Measurements from ENCODE around the gene CCDC188. TPM values are rescaled to one million over a fixed set of nuclear protein-coding genes. Genes with fewer than 3 reads are reported as not detected.

The CCDC188 gene
- total RNA-seq, 1 experiment from 2014 or later: not detected

DNA sequence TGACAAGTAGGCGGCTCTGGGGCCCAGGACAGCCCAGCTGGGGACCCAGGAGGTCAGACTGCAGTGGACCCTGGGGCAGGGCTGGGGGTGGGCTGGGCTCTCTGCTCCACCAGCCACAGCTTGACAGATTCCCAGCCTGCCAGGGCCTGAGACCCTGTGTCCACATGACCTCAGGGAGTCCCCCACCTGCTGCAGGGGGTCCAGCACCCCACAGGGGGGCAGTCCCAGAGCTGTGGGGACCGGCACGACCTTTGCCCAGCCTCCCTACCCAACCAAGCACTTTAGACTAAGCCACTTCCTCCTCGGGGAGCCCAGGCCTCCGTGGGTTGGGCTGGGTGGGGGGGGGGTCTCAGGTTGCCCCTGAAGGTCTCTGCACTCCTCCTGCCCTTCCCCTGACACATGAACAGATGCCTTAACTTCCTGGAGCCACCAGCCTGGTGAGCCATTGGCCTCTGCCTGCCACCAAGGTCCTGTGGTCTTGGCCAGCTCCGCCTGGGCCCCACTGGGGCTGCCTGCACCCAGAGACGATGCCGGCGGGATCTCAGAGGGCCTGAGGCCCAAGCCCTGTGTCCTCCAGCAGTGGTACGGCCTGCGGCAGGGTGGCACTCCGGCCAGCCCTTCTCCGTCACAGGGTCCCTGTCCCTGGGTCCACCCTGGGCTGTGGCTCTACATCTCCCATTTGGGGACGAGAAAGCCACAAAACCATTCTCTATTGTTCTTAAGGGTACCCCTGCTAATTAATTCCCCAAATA, 3.4 kb downstream of the CCDC188 start:
- CTCF ChIA-PET: no interaction called here
- BruUV-seq (replicated peaks): no TSS peak
- intact Hi-C loops (cut with micrococcal nuclease): no loop called here

DNA sequence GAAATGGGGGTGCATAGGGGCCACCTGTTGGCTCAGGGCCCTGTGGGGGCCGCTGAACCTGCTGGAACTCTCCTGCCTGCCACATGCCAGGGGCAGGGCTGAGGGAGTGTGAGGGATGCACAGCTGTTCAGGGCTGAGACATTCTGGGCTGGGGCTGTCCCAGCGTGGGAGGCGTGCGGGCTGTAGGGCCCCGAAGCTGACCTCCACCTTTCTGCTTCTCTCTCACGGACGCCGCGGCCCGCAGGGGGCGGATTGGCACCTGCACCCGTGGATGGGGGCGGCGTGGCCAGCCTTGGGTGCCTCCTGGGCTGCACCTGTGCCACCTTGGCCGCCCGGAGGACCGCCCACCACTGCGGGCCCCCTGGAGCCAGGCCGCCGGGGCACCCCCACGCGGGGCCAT, 4.1 kb downstream of the CCDC188 start:
- Histone ChIP-seq H3K4me2 (ENCODE audit: low read length) (no peak overlapping the region), H3F3A (ENCODE audit: low read length, unreplicated experiment) (no peaks in the 10 kb centered on the region), H3K9me3 (ENCODE audit: low read length) (no peaks in the 10 kb centered on the region), H4K20me1 (ENCODE audit: low read length) (no peaks in the 10 kb centered on the region), H3K9me2 (replicated peaks; ENCODE audit: low read length) (no peaks in the 10 kb centered on the region), H3K9ac (ENCODE audit: low read length) (no peak overlapping the region), H3K27me3 (ENCODE audit: low read length) (no peaks in the 10 kb centered on the region), H3K79me2 (ENCODE audit: low read length) (no peaks in the 10 kb centered on the region), H3K27ac (ENCODE audit: low read length) (no peak overlapping the region), H2AFZ (ENCODE audit: low read length) (no peak overlapping the region), H3K36me3 (ENCODE audit: low read depth, low read length) (no peaks in the 10 kb centered on the region), H3K4me3 (ENCODE audit: low read length) (no peak overlapping the region), H3K4me1 (ENCODE audit: insufficient read depth, low read length) (no peaks in the 10 kb centered on the region)
- CTCF ChIA-PET: no interaction called here
- BruUV-seq (replicated peaks): no TSS peak
- DNase-seq: no peak
- no peak for ATAC-seq
- POLR2A ChIA-PET (ENCODE audit: unreplicated experiment): no interaction called here
- no peak for TF ChIP-seq EZH2 (IDR thresholded peaks at IDR 0.05; ENCODE audit: low read length, unreplicated experiment)
- TF ChIP-seq, protein P1, sequence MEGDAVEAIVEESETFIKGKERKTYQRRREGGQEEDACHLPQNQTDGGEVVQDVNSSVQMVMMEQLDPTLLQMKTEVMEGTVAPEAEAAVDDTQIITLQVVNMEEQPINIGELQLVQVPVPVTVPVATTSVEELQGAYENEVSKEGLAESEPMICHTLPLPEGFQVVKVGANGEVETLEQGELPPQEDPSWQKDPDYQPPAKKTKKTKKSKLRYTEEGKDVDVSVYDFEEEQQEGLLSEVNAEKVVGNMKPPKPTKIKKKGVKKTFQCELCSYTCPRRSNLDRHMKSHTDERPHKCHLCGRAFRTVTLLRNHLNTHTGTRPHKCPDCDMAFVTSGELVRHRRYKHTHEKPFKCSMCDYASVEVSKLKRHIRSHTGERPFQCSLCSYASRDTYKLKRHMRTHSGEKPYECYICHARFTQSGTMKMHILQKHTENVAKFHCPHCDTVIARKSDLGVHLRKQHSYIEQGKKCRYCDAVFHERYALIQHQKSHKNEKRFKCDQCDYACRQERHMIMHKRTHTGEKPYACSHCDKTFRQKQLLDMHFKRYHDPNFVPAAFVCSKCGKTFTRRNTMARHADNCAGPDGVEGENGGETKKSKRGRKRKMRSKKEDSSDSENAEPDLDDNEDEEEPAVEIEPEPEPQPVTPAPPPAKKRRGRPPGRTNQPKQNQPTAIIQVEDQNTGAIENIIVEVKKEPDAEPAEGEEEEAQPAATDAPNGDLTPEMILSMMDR (conservative IDR thresholded peaks at IDR 0.05; ENCODE audit: low read depth, low read length): no peak
- no peak for TF ChIP-seq EZH2phosphoT487 (IDR thresholded peaks at IDR 0.05; ENCODE audit: borderline replicate concordance, low read length)
- intact Hi-C loops (cut with micrococcal nuclease): no loop called here

More for the DNA sequence above, 3.4 kb downstream of the CCDC188 start:
- Histone ChIP-seq H3K4me3 (ENCODE audit: low read length) (no peak overlapping the region), H3K79me2 (ENCODE audit: low read length) (no peaks in the 10 kb centered on the region), H3K4me2 (ENCODE audit: low read length) (no peak overlapping the region), H3K9ac (ENCODE audit: low read length) (no peak overlapping the region), H3K4me1 (ENCODE audit: insufficient read depth, low read length) (no peaks in the 10 kb centered on the region), H4K20me1 (ENCODE audit: low read length) (no peaks in the 10 kb centered on the region), H3K27ac (ENCODE audit: low read length) (no peak overlapping the region), H3F3A (ENCODE audit: low read length, unreplicated experiment) (no peaks in the 10 kb centered on the region), H3K27me3 (ENCODE audit: low read length) (no peaks in the 10 kb centered on the region), H3K9me3 (ENCODE audit: low read length) (no peaks in the 10 kb centered on the region), H3K36me3 (ENCODE audit: low read depth, low read length) (no peaks in the 10 kb centered on the region), H2AFZ (ENCODE audit: low read length) (no peak overlapping the region), H3K9me2 (replicated peaks; ENCODE audit: low read length) (no peaks in the 10 kb centered on the region)
- no peak for ATAC-seq
- DNase-seq: no peak
- POLR2A ChIA-PET (ENCODE audit: unreplicated experiment): no interaction called here
- TF ChIP-seq EZH2 (IDR thresholded peaks at IDR 0.05; ENCODE audit: low read length, unreplicated experiment): no peak
- TF ChIP-seq, protein P1 (conservative IDR thresholded peaks at IDR 0.05; ENCODE audit: low read depth, low read length): no peak
- TF ChIP-seq EZH2phosphoT487 (IDR thresholded peaks at IDR 0.05; ENCODE audit: borderline replicate concordance, low read length): no peak

DNA sequence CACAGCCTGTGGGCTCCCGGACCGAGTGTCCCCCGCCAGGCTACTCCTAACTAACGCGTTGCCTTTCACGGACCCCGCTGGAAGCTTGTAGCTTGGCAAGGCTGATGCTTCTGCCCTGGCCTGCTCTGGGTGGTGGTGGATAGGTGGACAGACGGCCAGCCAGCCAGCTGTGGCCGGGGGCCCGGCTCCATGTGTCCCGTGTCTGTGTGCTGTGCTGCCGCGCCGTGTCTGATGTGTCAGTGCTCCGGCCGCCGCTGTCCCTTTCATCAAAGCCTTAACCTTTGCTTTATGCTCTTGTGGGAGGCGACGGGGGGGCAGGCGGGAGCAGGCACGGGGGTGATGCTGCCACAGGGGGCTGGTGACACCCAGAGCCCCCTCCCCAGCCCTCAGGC, 5.0 kb downstream of the CCDC188 start:
- DNase-seq (no peak), ATAC-seq (no peak)
- H4K20me1 ChIP-seq (ENCODE audit: low read length): no peaks in the 10 kb centered on the region
- no peaks in the 10 kb centered on the region for H3K9me2 ChIP-seq (replicated peaks; ENCODE audit: low read length)
- no peaks in the 10 kb centered on the region for H3F3A ChIP-seq (ENCODE audit: low read length, unreplicated experiment)
- BruUV-seq (replicated peaks): no TSS peak
- no peak overlapping the region for H3K9ac ChIP-seq (ENCODE audit: low read length)
- intact Hi-C loops (cut with micrococcal nuclease): no loop called here
- H3K4me1 ChIP-seq (ENCODE audit: insufficient read depth, low read length): no peaks in the 10 kb centered on the region
- no peaks in the 10 kb centered on the region for H3K79me2 ChIP-seq (ENCODE audit: low read length)
- H3K27ac ChIP-seq (ENCODE audit: low read length): no peak overlapping the region
- POLR2A ChIA-PET (ENCODE audit: unreplicated experiment): no interaction called here
- no peaks in the 10 kb centered on the region for H3K9me3 ChIP-seq (ENCODE audit: low read length)
- TF ChIP-seq, protein P1 (conservative IDR thresholded peaks at IDR 0.05; ENCODE audit: low read depth, low read length): no peak
- TF ChIP-seq EZH2phosphoT487 (IDR thresholded peaks at IDR 0.05; ENCODE audit: borderline replicate concordance, low read length) (no peak), EZH2 (IDR thresholded peaks at IDR 0.05; ENCODE audit: low read length, unreplicated experiment) (no peak)
- no peak overlapping the region for H3K4me2 ChIP-seq (ENCODE audit: low read length)
- H2AFZ ChIP-seq (ENCODE audit: low read length): no peak overlapping the region
- H3K27me3 ChIP-seq (ENCODE audit: low read length): no peaks in the 10 kb centered on the region
- H3K4me3 ChIP-seq (ENCODE audit: low read length): no peak overlapping the region
- CTCF ChIA-PET: no interaction called here
- H3K36me3 ChIP-seq (ENCODE audit: low read depth, low read length): no peaks in the 10 kb centered on the region

Measured in PC-3 (cell line).